ENCODE measurements around the gene MEGF9.
"Not testable (repeated sequence)": the region's sequence is repeated elsewhere in the genome, so short reads cannot be mapped to it uniquely, and the experiment has no call there.

MEGF9 gene

DNA sequence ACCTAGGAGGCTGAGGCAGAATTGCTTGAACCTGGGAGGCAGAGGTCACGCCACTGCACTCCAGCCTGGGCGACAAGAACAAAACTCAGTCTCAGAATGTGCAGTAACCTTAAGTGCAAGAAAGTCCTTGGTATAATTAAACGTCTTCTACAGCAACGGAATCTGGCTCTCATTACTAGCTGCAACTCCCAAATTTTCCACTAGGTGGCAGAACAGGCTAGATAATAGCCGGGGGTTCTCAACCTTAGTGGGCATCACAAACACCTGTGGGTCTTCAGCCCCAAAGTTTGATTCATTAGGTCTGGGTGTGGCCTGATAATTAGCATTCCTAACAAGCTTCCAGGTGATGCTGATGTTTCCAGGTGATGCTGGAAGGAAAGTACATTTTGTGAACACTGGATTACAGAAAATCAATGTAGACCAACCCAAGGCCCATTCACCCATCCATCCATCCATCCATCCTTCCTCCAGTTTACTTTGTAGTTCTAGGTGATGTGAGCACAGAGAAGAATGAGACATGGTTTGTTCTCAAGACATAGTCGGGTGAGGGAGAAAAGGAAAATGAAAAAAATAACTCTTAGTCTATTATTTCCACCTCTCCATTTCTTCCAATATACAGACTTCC lies 41.7 kb upstream of the MEGF9 start:
- peak; percentile 75 for DNase-seq (ENCODE audit: low spot score)
- in situ Hi-C loops (cut with MboI; ENCODE audit: low sequenced_read_pairs, unreplicated experiment): loop anchor here (25.0 kb wide), 2 partner anchors 306 to 631 kb away; partner anchors contain the start of genes C5 and CNTRL
- TF ChIP-seq, protein P1, sequence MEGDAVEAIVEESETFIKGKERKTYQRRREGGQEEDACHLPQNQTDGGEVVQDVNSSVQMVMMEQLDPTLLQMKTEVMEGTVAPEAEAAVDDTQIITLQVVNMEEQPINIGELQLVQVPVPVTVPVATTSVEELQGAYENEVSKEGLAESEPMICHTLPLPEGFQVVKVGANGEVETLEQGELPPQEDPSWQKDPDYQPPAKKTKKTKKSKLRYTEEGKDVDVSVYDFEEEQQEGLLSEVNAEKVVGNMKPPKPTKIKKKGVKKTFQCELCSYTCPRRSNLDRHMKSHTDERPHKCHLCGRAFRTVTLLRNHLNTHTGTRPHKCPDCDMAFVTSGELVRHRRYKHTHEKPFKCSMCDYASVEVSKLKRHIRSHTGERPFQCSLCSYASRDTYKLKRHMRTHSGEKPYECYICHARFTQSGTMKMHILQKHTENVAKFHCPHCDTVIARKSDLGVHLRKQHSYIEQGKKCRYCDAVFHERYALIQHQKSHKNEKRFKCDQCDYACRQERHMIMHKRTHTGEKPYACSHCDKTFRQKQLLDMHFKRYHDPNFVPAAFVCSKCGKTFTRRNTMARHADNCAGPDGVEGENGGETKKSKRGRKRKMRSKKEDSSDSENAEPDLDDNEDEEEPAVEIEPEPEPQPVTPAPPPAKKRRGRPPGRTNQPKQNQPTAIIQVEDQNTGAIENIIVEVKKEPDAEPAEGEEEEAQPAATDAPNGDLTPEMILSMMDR (IDR thresholded peaks at IDR 0.05; ENCODE audit: borderline replicate concordance, control extremely low read depth, extremely low read depth, insufficient read depth, missing control alignments): peak; percentile 60

DNA sequence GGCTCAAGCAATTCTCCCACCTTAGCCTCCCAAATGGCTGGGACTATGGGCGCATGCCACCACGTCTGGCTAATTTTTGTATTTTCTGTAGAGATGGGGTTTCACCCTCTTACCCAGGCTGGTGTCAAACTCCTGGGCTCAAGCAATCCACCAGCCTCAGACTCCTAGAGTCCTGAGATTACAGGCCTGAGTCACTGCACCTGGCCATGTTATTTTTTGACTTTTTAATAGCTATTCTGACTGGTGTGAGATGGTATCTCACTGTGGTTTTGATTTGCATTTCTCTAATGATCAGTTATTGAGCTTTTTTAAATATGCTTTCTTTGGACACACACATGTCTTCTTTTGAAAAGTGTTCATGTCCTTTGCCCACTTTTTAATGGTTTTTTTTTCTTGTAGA lies 40.8 kb upstream of the MEGF9 start:
- TF ChIP-seq, protein P1 (IDR thresholded peaks at IDR 0.05; ENCODE audit: borderline replicate concordance, control extremely low read depth, extremely low read depth, insufficient read depth, missing control alignments): no peak
- no peak for DNase-seq (ENCODE audit: low spot score)
- in situ Hi-C loops (cut with MboI; ENCODE audit: low sequenced_read_pairs, unreplicated experiment): loop anchor here (25.0 kb wide), 2 partner anchors 307 to 632 kb away; partner anchors contain the start of genes C5 and CNTRL

DNA sequence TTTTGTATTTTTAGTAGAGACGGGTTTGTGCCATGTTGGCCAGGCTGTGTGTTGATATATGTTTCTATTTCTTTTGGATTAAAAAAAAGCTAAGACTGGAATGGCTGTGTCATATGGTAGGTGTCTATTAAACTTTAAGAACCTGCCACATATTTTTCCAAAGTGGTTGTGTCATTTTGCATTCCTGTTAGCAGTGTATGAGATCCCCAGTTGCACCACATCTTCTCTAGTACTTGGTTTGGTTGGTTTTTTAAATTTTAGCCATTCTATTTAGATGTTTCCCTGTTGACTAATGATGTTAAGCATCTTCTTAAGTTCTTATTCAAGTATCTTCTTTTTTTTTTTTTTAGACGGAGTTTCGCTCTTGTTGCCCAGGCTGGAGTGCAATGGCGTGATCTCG lies 36.2 kb upstream of the MEGF9 start:
- TF ChIP-seq, protein P1 (IDR thresholded peaks at IDR 0.05; ENCODE audit: borderline replicate concordance, control extremely low read depth, extremely low read depth, insufficient read depth, missing control alignments): no peak
- DNase-seq (ENCODE audit: low spot score): no peak
- in situ Hi-C loops (cut with MboI; ENCODE audit: low sequenced_read_pairs, unreplicated experiment): loop anchor here (25.0 kb wide), 2 partner anchors 312 to 637 kb away; partner anchors contain the start of genes C5 and CNTRL

DNA sequence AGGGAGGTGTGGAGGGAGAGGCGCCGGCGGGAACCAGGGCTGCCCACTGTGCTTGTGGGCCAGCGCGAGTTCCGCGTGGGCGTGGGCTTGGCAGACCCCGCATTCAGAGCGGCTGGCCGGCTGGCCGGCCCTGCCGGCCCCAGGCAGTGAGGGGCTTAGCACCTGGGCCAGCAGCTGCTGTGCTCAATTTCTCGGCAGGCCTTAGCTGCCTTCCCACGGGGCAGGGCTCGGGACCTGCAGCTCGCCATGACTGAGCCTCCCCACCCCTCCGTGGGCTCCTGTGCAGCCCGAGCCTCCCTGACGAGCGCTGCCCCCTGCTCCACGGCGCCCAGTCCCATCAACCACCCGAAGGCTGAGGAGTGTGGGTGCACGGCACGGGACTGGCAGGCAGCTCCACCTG lies 32.1 kb upstream of the MEGF9 start:
- in situ Hi-C loops (cut with MboI; ENCODE audit: low sequenced_read_pairs, unreplicated experiment); DNase-seq (ENCODE audit: low spot score): not testable (repeated sequence)

DNA sequence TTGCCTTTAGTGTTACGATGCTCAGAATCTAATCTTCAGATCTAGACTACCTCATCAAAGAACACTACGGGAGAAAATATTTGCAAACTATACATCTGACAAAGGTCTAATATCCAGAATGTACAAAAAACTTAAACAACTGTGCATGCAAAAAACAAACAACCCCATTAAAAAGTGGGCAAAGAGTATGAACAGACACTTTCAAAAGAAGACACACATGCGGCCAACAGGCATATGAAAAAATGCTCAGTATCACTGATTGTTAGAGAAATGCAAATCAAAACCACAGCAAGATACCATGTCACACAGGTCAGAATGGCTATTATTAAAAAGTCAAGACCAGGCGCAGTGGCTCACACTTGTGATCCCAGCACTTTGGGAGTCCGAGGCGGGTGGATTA lies 31.0 kb upstream of the MEGF9 start:
- DNase-seq (ENCODE audit: low spot score): no peak
- TF ChIP-seq, protein P1 (IDR thresholded peaks at IDR 0.05; ENCODE audit: borderline replicate concordance, control extremely low read depth, extremely low read depth, insufficient read depth, missing control alignments): no peak
- in situ Hi-C loops (cut with MboI; ENCODE audit: low sequenced_read_pairs, unreplicated experiment): no loop called here

DNA sequence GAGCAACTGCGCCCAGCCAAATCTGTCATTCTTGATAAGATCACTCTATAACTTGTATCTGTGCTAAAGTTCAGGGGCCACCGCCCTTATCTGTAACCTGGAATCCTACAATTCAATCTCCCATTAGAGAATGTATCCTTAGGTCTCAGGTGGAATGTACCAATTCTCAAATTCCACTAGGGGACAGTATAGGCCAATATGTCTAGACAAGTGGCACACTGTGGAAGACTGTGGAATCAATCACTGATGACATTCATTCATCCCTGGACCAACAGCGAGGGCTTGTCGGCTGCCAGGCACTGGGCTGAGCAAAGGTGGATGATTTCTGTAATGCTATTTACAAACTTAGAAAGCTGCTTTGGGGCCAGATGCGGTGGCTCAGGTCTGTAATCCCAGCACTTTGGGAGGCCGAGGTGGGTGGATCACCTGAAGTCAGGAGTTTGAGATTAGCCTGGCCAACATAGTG lies 28.7 kb upstream of the MEGF9 start:
- peak; percentile 69 for DNase-seq (ENCODE audit: low spot score)
- TF ChIP-seq, protein P1 (IDR thresholded peaks at IDR 0.05; ENCODE audit: borderline replicate concordance, control extremely low read depth, extremely low read depth, insufficient read depth, missing control alignments): peak; percentile 40
- in situ Hi-C loops (cut with MboI; ENCODE audit: low sequenced_read_pairs, unreplicated experiment): no loop called here

DNA sequence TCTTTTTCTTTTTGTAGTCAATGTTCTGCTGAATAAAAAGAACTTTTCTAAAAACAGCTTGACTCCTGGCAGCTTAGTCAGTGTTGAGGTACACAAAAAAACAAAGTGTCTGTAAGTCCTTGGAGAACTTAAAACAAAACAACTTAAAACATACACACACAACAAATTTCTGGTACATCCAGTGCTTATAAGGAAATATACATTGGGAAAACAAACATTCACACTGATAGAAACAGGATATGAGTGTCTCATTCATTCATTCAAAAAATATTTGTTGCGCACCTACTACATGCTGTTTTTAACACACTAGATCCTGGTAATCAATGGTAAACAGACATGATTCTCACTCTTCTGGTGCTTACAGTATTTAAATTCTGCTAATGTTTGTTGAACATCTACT lies 27.4 kb upstream of the MEGF9 start:
- TF ChIP-seq, protein P1 (IDR thresholded peaks at IDR 0.05; ENCODE audit: borderline replicate concordance, control extremely low read depth, extremely low read depth, insufficient read depth, missing control alignments): no peak
- in situ Hi-C loops (cut with MboI; ENCODE audit: low sequenced_read_pairs, unreplicated experiment): no loop called here
- DNase-seq (ENCODE audit: low spot score): no peak

Measured in GM13976 (cell line).